Ishikawa (cell line): ENCODE measurements around the gene SYTL3.
A peak's percentile ranks its signal among the peaks of the same experiment; 100 is the strongest.

Experiments
- CEBPB ChIP-seq: IDR thresholded peaks from 2 replicates; pipeline ENCODE4 v1.6.1; 2012
- CREB1 ChIP-seq: IDR thresholded peaks from 2 replicates; pipeline ENCODE4 v1.6.1; 2012; ENCODE audit warnings: low read depth
- EP300 ChIP-seq: IDR thresholded peaks from 2 replicates; pipeline ENCODE4 v1.6.1; 2012; ENCODE audit warnings: borderline replicate concordance
- FOXM1 ChIP-seq: IDR thresholded peaks from 2 replicates; pipeline ENCODE4 v1.6.1; 2012; ENCODE audit warnings: low read depth, borderline replicate concordance
- NFIC ChIP-seq: IDR thresholded peaks from 2 replicates; pipeline ENCODE4 v1.6.1; 2012
- RAD21 ChIP-seq: IDR thresholded peaks from 2 replicates; pipeline ENCODE4 v1.6.1; 2012; ENCODE audit warnings: low read depth
- TCF12 ChIP-seq: IDR thresholded peaks from 2 replicates; pipeline ENCODE4 v1.6.1; 2012; ENCODE audit warnings: low read depth
- ZBTB7A ChIP-seq: IDR thresholded peaks from 2 replicates; pipeline ENCODE4 v1.6.1; 2012; ENCODE audit warnings: low read depth
- TF ChIP-seq, protein P1 (sequence below): IDR thresholded peaks from 2 replicates; pipeline ENCODE4 v1.6.1; 2012; ENCODE audit warnings: low read depth, mild to moderate bottlenecking
- TF ChIP-seq, protein P2 (sequence below): IDR thresholded peaks from 2 replicates; pipeline ENCODE4 v1.6.1; 2012
- TF ChIP-seq, protein P3 (sequence below): IDR thresholded peaks from 2 replicates; pipeline ENCODE4 v1.6.1; 2012

Gene SYTL3

DNA sequence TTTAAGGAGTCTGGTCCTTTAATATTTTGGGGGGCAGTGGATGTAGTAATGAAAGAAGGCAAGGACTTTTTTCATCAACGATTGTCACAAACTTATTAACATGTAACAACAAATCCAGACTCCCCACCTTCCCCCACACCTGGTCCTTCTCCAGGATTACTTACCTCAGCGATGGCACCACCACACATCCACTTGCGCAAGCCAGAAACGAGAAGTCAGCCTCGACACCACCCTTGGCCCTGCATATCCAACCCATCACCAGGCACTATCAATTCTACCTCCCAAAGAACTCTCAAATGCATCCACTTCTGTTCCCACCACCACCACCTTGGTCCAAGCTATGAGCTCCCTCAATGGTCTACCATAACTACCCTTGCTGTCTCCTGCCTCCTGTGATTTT is 162.8 kb downstream of the SYTL3 start:
- TF ChIP-seq TCF12 = no peak
- no peak for TF ChIP-seq RAD21
- TF ChIP-seq CEBPB = peak; percentile 43

DNA sequence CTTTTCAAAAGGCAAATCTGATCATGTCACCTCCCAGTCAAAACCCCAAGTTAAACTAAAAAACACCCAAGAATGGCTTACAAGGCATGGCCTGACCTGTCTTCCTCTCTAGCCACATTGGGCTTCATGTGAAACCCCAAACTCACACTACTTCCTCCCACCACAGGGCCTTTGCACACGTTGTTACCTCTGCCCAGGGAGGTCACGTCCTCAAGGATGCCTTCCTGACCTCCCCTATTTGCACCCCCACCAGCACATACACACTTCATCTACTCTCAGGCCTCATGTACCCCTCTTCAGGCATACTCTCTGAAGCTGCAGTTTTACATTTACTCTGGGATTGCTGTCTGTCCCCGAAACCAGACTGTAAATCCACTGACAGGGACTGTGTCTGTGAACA is 163.2 kb downstream of the SYTL3 start:
- TF ChIP-seq, protein P1, sequence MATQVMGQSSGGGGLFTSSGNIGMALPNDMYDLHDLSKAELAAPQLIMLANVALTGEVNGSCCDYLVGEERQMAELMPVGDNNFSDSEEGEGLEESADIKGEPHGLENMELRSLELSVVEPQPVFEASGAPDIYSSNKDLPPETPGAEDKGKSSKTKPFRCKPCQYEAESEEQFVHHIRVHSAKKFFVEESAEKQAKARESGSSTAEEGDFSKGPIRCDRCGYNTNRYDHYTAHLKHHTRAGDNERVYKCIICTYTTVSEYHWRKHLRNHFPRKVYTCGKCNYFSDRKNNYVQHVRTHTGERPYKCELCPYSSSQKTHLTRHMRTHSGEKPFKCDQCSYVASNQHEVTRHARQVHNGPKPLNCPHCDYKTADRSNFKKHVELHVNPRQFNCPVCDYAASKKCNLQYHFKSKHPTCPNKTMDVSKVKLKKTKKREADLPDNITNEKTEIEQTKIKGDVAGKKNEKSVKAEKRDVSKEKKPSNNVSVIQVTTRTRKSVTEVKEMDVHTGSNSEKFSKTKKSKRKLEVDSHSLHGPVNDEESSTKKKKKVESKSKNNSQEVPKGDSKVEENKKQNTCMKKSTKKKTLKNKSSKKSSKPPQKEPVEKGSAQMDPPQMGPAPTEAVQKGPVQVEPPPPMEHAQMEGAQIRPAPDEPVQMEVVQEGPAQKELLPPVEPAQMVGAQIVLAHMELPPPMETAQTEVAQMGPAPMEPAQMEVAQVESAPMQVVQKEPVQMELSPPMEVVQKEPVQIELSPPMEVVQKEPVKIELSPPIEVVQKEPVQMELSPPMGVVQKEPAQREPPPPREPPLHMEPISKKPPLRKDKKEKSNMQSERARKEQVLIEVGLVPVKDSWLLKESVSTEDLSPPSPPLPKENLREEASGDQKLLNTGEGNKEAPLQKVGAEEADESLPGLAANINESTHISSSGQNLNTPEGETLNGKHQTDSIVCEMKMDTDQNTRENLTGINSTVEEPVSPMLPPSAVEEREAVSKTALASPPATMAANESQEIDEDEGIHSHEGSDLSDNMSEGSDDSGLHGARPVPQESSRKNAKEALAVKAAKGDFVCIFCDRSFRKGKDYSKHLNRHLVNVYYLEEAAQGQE = no peak
- TF ChIP-seq CEBPB (no peak), ZBTB7A (no peak), EP300 (no peak), FOXM1 (no peak), CREB1 (no peak), NFIC (no peak), TCF12 (no peak), RAD21 (no peak)
- TF ChIP-seq, protein P2, sequence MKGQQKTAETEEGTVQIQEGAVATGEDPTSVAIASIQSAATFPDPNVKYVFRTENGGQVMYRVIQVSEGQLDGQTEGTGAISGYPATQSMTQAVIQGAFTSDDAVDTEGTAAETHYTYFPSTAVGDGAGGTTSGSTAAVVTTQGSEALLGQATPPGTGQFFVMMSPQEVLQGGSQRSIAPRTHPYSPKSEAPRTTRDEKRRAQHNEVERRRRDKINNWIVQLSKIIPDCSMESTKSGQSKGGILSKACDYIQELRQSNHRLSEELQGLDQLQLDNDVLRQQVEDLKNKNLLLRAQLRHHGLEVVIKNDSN = no peak
- TF ChIP-seq, protein P3, sequence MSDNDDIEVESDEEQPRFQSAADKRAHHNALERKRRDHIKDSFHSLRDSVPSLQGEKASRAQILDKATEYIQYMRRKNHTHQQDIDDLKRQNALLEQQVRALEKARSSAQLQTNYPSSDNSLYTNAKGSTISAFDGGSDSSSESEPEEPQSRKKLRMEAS = no peak
